CD4-positive, alpha-beta T cell (primary cell): ENCODE measurements around the gene RUFY4. TPM values are rescaled to one million over a fixed set of nuclear protein-coding genes. Genes with fewer than 3 reads are reported as not detected.

Experiments
- ATAC-seq: fragments of 200-7000 bp; cut with Tn5 transposase; one replicate; pipeline ENCODE4 v1.10.0; 2022; ENCODE audit warnings: mild to moderate bottlenecking; ENCODE audit not compliant: poor library complexity
- CTCF ChIA-PET: fragments of 350-600 bp; sonication (Branson Sonifier 250); formaldehyde crosslinking; loops from one replicate; lab custom pipeline; 2021; ENCODE audit warnings: antibody characterized with exemption, inconsistent platforms; lab: Charles Lee
- POLR2A ChIA-PET: fragments of 350-600 bp; sonication (Branson Sonifier 250); formaldehyde crosslinking; loops from one replicate; lab custom pipeline; 2021; ENCODE audit warnings: antibody characterized with exemption, inconsistent platforms; lab: Charles Lee
- DNase-seq, 14 experiments: peaks; one replicate each; pipeline ENCODE4 v3.0.0-alpha.2; 2013 to 2020; ENCODE audit warnings: mixed read lengths in 2 of 14
- H3K27ac ChIP-seq, 2 donors: one replicate each; pipeline versions ENCODE4 v1.5.1 to v1.7.0; 2013; ENCODE audit warnings: low read length in 2 of 2, low read depth in 1 of 2, mild to moderate bottlenecking in 1 of 2
- H3K27me3 ChIP-seq, 2 experiments: 1 replicate in 1 of 2; 2 replicates in 1 of 2; pipeline versions ENCODE4 v1.6.1 to v1.7.0; 2013; ENCODE audit warnings: low read length in 2 of 2, control low read depth in 1 of 2, mild to moderate bottlenecking in 1 of 2, moderate library complexity in 1 of 2; ENCODE audit not compliant: insufficient read depth in 2 of 2, control insufficient read depth in 1 of 2
- H3K36me3 ChIP-seq: one replicate; pipeline ENCODE4 v1.6.1; 2013; ENCODE audit warnings: low read length, control low read depth; ENCODE audit not compliant: insufficient read depth
- H3K4me1 ChIP-seq: one replicate; pipeline ENCODE4 v1.6.1; 2013; ENCODE audit warnings: low read length, control low read depth; ENCODE audit not compliant: insufficient read depth
- H3K4me3 ChIP-seq: one replicate; pipeline ENCODE4 v1.5.1; 2013; ENCODE audit warnings: mild to moderate bottlenecking, low read length, moderate library complexity
- H3K9me3 ChIP-seq, 2 experiments: 1 replicate in 1 of 2; 2 replicates in 1 of 2; pipeline versions ENCODE4 v1.6.1 to v1.7.0; 2013; ENCODE audit warnings: low read length in 2 of 2, mild to moderate bottlenecking in 2 of 2, control low read depth in 1 of 2, moderate library complexity in 1 of 2; ENCODE audit not compliant: control insufficient read depth in 1 of 2, insufficient read depth in 1 of 2
- H3K27ac Mint-ChIP-seq: one replicate; pipeline ENCODE4 v1.8.0; 2020; ENCODE audit warnings: mixed read lengths
- H3K27me3 Mint-ChIP-seq: one replicate; pipeline ENCODE4 v1.8.0; 2021; ENCODE audit warnings: mixed read lengths
- H3K36me3 Mint-ChIP-seq: one replicate; pipeline ENCODE4 v1.8.0; 2021; ENCODE audit warnings: low read depth, mixed read lengths
- H3K4me1 Mint-ChIP-seq: one replicate; pipeline ENCODE4 v1.8.0; 2021; ENCODE audit warnings: low read depth, mixed read lengths
- H3K4me3 Mint-ChIP-seq: one replicate; pipeline ENCODE4 v1.8.0; 2020; ENCODE audit warnings: mild to moderate bottlenecking, mixed read lengths
- H3K9me3 Mint-ChIP-seq: one replicate; pipeline ENCODE4 v1.8.0; 2020; ENCODE audit warnings: mixed read lengths
- intact Hi-C, 2 experiments: fragments of 100-400 bp; cut with DNase I in 1 of 2; cut with micrococcal nuclease in 1 of 2; formaldehyde crosslinking; loops; one replicate each; pipeline versions ENCODE4 v1.15.1 to v1.9.0; 2023 to 2025; cut with DNase I, micrococcal nuclease
- total RNA-seq, 174 experiments: library from RNA in 2 of 174; stranded (reverse) in 2 of 174; gene quantifications; one replicate each; pipeline ENCODE4 v1.2.3 and lab custom pipeline; 2021 to 2026
- TF ChIP-seq, protein P1 (sequence below): fragments of 200-600 bp; IDR thresholded peaks from one replicate; pipeline ENCODE4 v1.8.0; 2022; ENCODE audit warnings: antibody characterized with exemption, mild to moderate bottlenecking

The RUFY4 gene
- total RNA-seq, 2 experiments from 2014 or later: 0.78 to 0.85 TPM

DNA sequence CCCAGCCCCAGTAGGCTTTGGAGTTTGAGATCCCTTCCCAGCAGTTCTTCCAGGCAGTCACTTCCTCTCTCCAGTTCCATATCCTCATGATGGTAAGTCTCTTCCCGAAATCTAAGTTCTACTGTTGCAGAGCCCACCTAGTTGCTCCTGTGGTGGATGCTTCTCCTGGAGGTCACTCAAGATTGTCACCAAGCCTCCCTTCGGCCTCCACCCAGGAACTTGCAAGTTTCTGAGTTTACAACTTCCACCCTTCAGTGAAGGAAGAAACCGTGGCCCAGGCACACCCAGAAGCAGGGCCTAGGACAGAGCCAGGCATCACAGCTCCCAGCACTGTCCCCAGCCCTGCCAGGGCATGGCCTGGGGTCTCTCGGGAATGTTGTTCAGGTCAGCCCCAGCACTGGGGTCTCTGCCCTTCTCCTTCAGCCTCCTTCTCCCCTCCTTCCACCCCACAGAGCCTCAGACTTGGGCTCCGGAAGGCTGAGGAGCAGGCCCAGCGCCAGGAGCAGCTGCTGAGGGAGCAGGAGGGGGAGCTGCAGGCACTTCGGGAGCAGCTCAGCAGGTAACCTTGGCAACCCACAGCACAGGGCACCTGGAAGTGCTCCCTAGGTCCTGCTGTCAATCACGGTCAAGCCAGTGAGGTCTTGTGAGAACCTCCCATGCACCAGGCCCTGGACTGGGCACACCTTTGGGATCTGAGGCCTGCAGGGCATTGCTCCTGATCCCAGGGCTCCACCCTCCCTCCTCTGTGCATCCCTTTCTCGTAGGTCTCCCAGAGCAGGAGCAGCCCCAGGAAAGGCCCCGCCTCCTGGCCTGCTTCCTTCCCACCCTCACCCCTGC, 7.1 kb downstream of the RUFY4 start:
- H3K27ac Mint-ChIP-seq: no peak overlapping the region
- no peaks in the 10 kb centered on the region for H3K9me3 ChIP-seq
- no peak overlapping the region for H3K4me3 ChIP-seq
- ATAC-seq: no peak
- ChIA-PET CTCF (no interaction called here), POLR2A (no interaction called here)
- no peak overlapping the region for H3K27ac ChIP-seq
- H3K9me3 Mint-ChIP-seq: no peaks in the 10 kb centered on the region
- no peaks in the 10 kb centered on the region for H3K36me3 ChIP-seq
- no peaks in the 10 kb centered on the region for H3K27me3 ChIP-seq
- no peaks in the 10 kb centered on the region for H3K27me3 Mint-ChIP-seq
- DNase-seq: peak in 1 of 14 experiments; percentile 4
- no peaks in the 10 kb centered on the region for H3K36me3 Mint-ChIP-seq
- no peak overlapping the region for H3K4me3 Mint-ChIP-seq
- H3K4me1 ChIP-seq: no peaks in the 10 kb centered on the region
- no peaks in the 10 kb centered on the region for H3K4me1 Mint-ChIP-seq
- TF ChIP-seq, protein P1, sequence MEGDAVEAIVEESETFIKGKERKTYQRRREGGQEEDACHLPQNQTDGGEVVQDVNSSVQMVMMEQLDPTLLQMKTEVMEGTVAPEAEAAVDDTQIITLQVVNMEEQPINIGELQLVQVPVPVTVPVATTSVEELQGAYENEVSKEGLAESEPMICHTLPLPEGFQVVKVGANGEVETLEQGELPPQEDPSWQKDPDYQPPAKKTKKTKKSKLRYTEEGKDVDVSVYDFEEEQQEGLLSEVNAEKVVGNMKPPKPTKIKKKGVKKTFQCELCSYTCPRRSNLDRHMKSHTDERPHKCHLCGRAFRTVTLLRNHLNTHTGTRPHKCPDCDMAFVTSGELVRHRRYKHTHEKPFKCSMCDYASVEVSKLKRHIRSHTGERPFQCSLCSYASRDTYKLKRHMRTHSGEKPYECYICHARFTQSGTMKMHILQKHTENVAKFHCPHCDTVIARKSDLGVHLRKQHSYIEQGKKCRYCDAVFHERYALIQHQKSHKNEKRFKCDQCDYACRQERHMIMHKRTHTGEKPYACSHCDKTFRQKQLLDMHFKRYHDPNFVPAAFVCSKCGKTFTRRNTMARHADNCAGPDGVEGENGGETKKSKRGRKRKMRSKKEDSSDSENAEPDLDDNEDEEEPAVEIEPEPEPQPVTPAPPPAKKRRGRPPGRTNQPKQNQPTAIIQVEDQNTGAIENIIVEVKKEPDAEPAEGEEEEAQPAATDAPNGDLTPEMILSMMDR: no peak
- intact Hi-C loops: no loop called here

DNA sequence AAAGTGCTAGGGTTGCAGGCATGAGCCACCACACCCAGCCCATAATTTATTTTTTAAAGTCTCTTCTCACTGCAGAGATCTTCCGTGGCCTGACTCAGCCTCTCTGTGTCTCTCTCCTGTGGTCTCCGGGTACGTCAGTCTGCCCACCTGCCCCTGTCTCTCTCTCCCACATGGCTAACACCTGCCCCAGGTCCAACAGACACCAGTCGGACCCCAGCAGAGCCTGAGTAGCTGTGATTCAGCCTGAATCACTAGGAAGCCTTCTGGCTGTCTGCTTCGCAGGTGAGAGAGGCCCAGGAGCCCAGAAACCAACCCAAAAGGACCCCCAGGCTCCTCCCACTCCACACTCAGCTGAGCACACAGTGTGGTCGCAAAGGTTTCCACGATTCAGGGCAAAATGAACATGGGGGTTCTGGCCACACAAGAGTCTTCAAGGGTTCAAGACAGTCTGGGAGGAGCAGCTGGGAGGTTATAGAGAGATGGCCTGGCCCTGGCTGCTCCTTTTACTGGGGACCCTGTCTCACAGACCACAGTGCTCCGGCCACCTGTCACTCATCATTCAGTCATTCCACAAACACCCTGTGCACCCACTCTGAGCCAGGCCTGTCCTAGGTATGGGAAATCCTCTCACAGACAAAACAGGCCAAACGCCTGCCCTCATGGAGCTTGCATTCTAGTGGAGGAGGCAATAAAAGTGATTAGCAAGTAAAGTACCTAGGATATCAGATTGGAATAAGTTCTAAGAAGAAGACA, 8.6 kb downstream of the RUFY4 start:
- H3K27me3 ChIP-seq: no peaks in the 10 kb centered on the region
- no peak overlapping the region for H3K27ac ChIP-seq
- Mint-ChIP-seq H3K27ac (no peak overlapping the region), H3K4me1 (no peaks in the 10 kb centered on the region), H3K27me3 (no peaks in the 10 kb centered on the region), H3K36me3 (no peaks in the 10 kb centered on the region), H3K4me3 (no peak overlapping the region), H3K9me3 (no peaks in the 10 kb centered on the region)
- intact Hi-C loops: no loop called here
- no peaks in the 10 kb centered on the region for H3K9me3 ChIP-seq
- H3K4me3 ChIP-seq: no peak overlapping the region
- DNase-seq (no peak), ATAC-seq (no peak)
- H3K36me3 ChIP-seq: no peaks in the 10 kb centered on the region
- POLR2A ChIA-PET: no interaction called here
- H3K4me1 ChIP-seq: no peaks in the 10 kb centered on the region
- TF ChIP-seq, protein P1: no peak
- CTCF ChIA-PET: interaction anchor here (1.1 kb wide), 1 partner anchor 9 kb away, joined by 3 read pairs; no protein-coding TSS in a partner anchor

DNA sequence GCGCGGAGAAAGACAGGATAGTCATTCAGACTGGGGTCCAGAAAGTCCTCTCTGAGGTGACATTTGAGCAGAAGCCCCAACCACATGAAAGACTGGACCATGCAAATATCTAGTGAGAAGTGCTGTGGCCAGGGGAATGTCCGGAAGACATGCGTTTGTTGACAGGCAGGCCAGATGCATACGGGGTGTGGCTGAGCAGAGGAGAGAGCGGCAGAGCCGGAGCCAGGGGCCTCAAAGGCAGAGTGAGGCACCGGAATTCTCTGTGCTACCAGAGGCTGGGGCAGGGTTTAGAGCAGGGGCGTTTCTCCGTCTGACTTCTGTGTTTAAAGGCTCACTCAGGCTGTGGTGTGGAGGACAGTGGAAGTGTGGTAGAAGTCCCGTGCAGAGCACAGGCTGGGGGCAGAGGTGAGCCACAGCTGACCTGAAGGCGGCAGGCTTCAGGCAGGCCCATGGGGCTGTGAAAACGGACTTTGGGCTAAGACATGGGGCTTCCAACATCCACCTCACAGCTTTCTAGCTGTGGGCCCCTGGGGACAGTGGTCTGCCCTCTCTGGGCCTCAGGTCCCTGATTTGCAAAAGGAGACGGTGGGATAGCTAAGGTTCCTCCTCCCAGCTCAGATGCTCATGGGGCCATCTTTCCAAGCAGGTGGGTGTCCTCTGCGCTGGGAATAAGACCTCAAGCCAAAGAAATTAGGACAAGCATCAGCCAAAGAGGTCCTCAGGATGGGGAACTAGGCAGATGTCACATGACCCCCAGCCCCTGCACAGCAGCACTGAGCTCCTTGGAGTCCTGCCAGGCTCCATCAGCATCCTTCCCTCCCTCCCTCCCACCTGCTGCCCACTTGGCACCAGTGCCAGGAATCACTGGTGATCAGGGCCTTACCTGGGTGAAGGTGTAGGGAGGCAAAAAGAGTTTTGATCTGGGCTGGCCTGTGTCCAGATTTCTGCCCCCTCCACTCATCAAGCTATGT, 11.2 kb downstream of the RUFY4 start:
- ATAC-seq (no peak), DNase-seq (peak in 1 of 14 experiments; percentile 4)
- H3K27me3 ChIP-seq: peaks cover 0 to 4% of the 10 kb centered on the region in 2 experiments
- H3K4me1 Mint-ChIP-seq: no peaks in the 10 kb centered on the region
- POLR2A ChIA-PET: no interaction called here
- no peaks in the 10 kb centered on the region for H3K4me1 ChIP-seq
- H3K36me3 Mint-ChIP-seq: no peaks in the 10 kb centered on the region
- no peak overlapping the region for H3K27ac Mint-ChIP-seq
- H3K4me3 ChIP-seq: no peak overlapping the region
- no peak overlapping the region for H3K27ac ChIP-seq
- peaks cover 0 to 5% of the 10 kb centered on the region in 2 experiments for H3K9me3 ChIP-seq
- TF ChIP-seq, protein P1: no peak
- no peaks in the 10 kb centered on the region for H3K27me3 Mint-ChIP-seq
- no peaks in the 10 kb centered on the region for H3K36me3 ChIP-seq
- intact Hi-C loops: no loop called here
- H3K9me3 Mint-ChIP-seq: no peaks in the 10 kb centered on the region
- no peak overlapping the region for H3K4me3 Mint-ChIP-seq
- CTCF ChIA-PET: no interaction called here
